ENCODE results near the gene AKAP10.

The AKAP10 gene

DNA sequence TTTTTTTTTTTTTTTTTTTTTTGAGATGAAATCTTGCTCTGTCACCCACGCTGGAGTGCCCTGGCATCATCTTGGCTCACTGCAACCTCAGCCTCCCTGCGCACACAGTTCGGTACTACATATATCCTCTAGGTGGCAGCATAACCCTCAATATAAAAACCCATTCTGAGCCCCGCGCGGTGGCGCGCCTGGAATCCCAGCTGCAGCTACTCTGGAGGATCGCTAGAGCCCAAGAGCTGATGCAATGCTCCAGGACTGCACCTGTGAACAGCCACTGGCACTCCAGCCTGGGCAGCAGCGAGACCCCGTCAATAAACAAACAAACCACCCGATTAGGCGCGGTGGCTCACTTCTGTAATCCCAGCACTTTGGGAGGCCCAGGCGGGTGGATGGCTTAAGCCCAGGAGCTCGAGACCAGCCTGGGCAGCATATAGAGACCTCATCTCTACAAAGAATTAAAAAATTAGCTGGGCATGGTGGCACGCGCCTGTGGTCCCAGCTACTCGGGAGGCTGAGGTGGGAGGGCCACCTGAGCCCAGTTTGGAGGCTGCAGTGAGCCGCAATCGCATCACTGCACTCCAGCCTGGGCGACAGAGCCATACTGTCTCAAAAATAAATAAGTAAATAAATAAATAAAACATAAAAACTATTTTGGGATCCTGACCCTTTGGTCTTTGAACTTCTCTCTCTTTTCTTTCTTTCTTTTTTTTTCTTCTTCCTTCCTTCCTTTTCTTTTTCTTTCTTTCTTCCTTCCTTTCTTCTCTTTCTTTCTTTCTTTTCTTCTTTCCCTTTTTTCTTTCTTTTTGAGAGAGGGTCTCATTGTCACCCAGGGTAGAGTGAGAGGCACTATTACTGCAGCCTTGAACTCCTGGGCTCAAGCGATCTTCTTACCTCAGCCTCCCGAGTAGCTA, 15.4 kb upstream of the AKAP10 start:
- DNase-seq: peak; percentile 92 to 95 (median 94)
- ChIA-PET POLR2A (no interaction called here), CTCF (interaction anchor here (0.7 to 2.7 kb wide), 25 partner anchors 9 to 300 kb away, joined by 3 to 19 read pairs (median 3); partner anchors contain the start of genes AKAP10 and SPECC1)
- peak overlapping the region in 4 of 7 experiments; percentile 19 to 48 (median 36) for H3K4me3 ChIP-seq (ENCODE audit: control insufficient read depth in 1 of 7, extremely low read depth in 1 of 7, insufficient read depth in 4 of 7, low read depth in 2 of 7, low read length in 6 of 7)
- H3K9me3 ChIP-seq (ENCODE audit: control extremely low read depth in 1 of 5, control insufficient read depth in 4 of 5, insufficient read depth in 2 of 5, low read depth in 1 of 5, low read length in 4 of 5): no peaks in the 10 kb centered on the region
- 16% methylated on average over 9 of the region's 24 CpGs for WGBS (ENCODE audit: insufficient coverage)
- no peak overlapping the region for H3K27ac ChIP-seq (ENCODE audit: insufficient read depth in 1 of 2, low read depth in 1 of 2, low read length in 2 of 2, poor library complexity in 1 of 2, severe bottlenecking in 2 of 2)
- no peaks in the 10 kb centered on the region for H3K27me3 ChIP-seq (replicated peaks in 2 of 5; ENCODE audit: control insufficient read depth in 4 of 5, insufficient read depth in 5 of 5, low read length in 4 of 5)
- H3K36me3 ChIP-seq (ENCODE audit: control insufficient read depth in 4 of 4, insufficient read depth in 4 of 4, low read length in 3 of 4): no peaks in the 10 kb centered on the region
- H3K4me1 ChIP-seq (ENCODE audit: control extremely low read depth in 1 of 4, control insufficient read depth in 4 of 4, insufficient read depth in 4 of 4, low read length in 3 of 4): peaks cover 0 to 15% (median 8%) of the 10 kb centered on the region in 4 experiments

DNA sequence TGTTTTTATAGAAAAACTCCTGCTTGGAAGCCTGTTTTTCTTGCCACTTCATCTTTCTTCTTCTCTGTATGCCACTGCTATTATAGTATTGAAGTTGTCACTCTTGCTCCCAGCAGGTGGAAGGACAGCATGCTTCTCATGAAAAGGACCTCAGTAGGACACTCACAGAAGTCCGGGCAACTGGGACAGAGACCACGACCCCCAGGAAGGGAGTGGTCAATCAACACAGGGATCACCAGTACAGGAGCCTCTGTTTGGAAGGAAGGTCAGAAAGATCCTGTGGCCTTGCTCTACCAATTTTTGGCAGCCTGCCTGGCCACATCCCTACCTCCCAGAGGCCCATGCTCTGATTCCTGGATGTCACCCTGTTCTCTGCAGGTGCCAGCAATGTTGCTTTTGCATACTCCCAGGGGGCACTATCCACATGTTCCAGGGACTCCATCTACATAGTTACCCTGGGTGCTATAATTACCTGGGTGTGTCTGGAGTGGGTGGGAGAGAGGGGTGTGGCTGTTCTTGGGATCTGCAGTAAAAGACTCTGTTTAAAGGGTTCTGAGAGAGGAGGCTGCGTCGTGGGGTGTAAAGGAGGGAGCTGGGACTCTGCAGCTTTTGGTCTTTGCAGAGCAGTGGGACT, 13.7 kb upstream of the AKAP10 start:
- no peaks in the 10 kb centered on the region for H3K9me3 ChIP-seq (ENCODE audit: control extremely low read depth in 1 of 5, control insufficient read depth in 4 of 5, insufficient read depth in 2 of 5, low read depth in 1 of 5, low read length in 4 of 5)
- H3K4me1 ChIP-seq (ENCODE audit: control extremely low read depth in 1 of 4, control insufficient read depth in 4 of 4, insufficient read depth in 4 of 4, low read length in 3 of 4): peaks cover 0 to 9% (median 2%) of the 10 kb centered on the region in 4 experiments
- WGBS (ENCODE audit: insufficient coverage): 51% methylated on average over 4 of the region's 4 CpGs
- ChIA-PET POLR2A (no interaction called here), CTCF (interaction anchor here (1.2 to 2.2 kb wide), 4 partner anchors 10 to 128 kb away, joined by 4 to 18 read pairs (median 5); partner anchors contain the start of gene AKAP10)
- no peaks in the 10 kb centered on the region for H3K27me3 ChIP-seq (replicated peaks in 2 of 5; ENCODE audit: control insufficient read depth in 4 of 5, insufficient read depth in 5 of 5, low read length in 4 of 5)
- no peak overlapping the region for H3K27ac ChIP-seq (ENCODE audit: insufficient read depth in 1 of 2, low read depth in 1 of 2, low read length in 2 of 2, poor library complexity in 1 of 2, severe bottlenecking in 2 of 2)
- H3K4me3 ChIP-seq (ENCODE audit: control insufficient read depth in 1 of 7, extremely low read depth in 1 of 7, insufficient read depth in 4 of 7, low read depth in 2 of 7, low read length in 6 of 7): no peak overlapping the region
- no peaks in the 10 kb centered on the region for H3K36me3 ChIP-seq (ENCODE audit: control insufficient read depth in 4 of 4, insufficient read depth in 4 of 4, low read length in 3 of 4)
- no peak for DNase-seq

DNA sequence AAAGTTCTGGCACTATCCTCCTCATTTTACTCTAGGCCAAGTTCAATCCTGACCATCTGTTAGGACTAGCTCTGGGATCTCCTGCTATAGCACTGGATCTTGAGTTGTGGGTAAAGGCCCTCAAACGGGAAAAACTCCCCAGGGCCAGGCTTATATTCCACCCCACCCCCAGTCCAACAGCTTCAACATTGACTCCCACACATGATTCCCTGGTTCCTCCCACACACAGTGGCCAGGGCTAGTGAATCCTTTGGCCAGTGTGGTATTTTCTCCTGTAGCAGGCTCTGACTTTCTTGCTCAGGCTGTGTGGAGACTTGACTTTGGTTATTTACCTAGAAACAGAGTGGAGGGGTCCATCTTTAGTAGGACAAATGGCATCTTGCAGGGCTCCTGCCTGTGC, 10.3 kb upstream of the AKAP10 start:
- WGBS (ENCODE audit: insufficient coverage): no CpG with 5 or more reads among the region's 1 CpG
- Histone ChIP-seq H3K4me1 (ENCODE audit: control extremely low read depth in 1 of 4, control insufficient read depth in 4 of 4, insufficient read depth in 4 of 4, low read length in 3 of 4) (peaks cover 0 to 7% (median 0%) of the 10 kb centered on the region in 4 experiments), H3K36me3 (ENCODE audit: control insufficient read depth in 4 of 4, insufficient read depth in 4 of 4, low read length in 3 of 4) (no peaks in the 10 kb centered on the region), H3K27ac (ENCODE audit: insufficient read depth in 1 of 2, low read depth in 1 of 2, low read length in 2 of 2, poor library complexity in 1 of 2, severe bottlenecking in 2 of 2) (no peak overlapping the region), H3K9me3 (ENCODE audit: control extremely low read depth in 1 of 5, control insufficient read depth in 4 of 5, insufficient read depth in 2 of 5, low read depth in 1 of 5, low read length in 4 of 5) (no peaks in the 10 kb centered on the region), H3K4me3 (ENCODE audit: control insufficient read depth in 1 of 7, extremely low read depth in 1 of 7, insufficient read depth in 4 of 7, low read depth in 2 of 7, low read length in 6 of 7) (no peak overlapping the region), H3K27me3 (replicated peaks in 2 of 5; ENCODE audit: control insufficient read depth in 4 of 5, insufficient read depth in 5 of 5, low read length in 4 of 5) (no peaks in the 10 kb centered on the region)
- CTCF ChIA-PET: no interaction called here
- POLR2A ChIA-PET: no interaction called here
- no peak for DNase-seq

DNA sequence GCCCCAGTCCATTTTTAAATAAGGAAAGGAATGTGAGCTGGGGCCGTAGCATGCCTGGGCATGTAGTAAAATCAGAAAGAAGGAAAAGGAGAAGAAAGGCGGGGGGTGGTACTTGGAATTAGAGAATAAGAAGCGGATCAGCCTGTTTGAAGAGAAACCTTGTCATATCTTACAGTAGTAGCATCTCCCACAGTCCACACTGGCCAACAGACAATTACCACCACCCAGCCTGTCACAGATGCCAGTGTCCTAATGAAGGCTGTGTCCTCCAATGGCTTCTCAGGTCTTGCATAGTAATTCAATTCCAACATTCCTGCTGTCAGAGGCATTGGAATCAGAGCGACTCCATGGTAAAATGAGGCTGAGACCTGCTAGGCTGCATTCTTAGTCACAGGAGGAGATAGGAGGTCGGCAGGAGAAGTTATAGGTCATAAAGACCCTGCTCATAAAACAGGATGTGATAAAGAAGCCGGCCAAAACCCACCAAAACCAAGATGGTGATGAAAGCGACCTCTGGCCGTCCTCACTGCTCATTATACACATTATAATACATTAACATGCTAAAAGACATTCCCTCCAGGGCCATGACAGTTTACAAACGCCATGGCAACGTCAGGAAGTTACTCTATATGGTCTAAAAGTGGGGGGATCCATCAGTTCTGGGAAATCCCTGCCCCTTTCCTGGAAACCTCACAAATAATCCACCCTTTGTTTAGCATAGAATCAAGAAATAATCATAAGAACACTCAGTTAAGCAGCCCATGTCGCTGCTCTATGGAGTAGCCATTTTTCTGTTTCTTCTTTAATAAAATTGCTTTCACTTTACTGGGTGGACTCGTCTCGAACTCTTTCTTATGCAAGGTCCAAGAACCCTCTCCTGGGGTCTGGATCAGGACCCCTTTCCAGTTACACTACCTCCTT, 9.6 kb upstream of the AKAP10 start:
- peaks cover 0 to 6% (median 0%) of the 10 kb centered on the region in 4 experiments for H3K4me1 ChIP-seq (ENCODE audit: control extremely low read depth in 1 of 4, control insufficient read depth in 4 of 4, insufficient read depth in 4 of 4, low read length in 3 of 4)
- no peaks in the 10 kb centered on the region for H3K36me3 ChIP-seq (ENCODE audit: control insufficient read depth in 4 of 4, insufficient read depth in 4 of 4, low read length in 3 of 4)
- H3K4me3 ChIP-seq (ENCODE audit: control insufficient read depth in 1 of 7, extremely low read depth in 1 of 7, insufficient read depth in 4 of 7, low read depth in 2 of 7, low read length in 6 of 7): no peak overlapping the region
- H3K27me3 ChIP-seq (replicated peaks in 2 of 5; ENCODE audit: control insufficient read depth in 4 of 5, insufficient read depth in 5 of 5, low read length in 4 of 5): no peaks in the 10 kb centered on the region
- no peak for DNase-seq
- no peak overlapping the region for H3K27ac ChIP-seq (ENCODE audit: insufficient read depth in 1 of 2, low read depth in 1 of 2, low read length in 2 of 2, poor library complexity in 1 of 2, severe bottlenecking in 2 of 2)
- H3K9me3 ChIP-seq (ENCODE audit: control extremely low read depth in 1 of 5, control insufficient read depth in 4 of 5, insufficient read depth in 2 of 5, low read depth in 1 of 5, low read length in 4 of 5): no peaks in the 10 kb centered on the region
- POLR2A ChIA-PET: no interaction called here
- 95% methylated on average over 5 of the region's 13 CpGs for WGBS (ENCODE audit: insufficient coverage)
- CTCF ChIA-PET: no interaction called here

DNA sequence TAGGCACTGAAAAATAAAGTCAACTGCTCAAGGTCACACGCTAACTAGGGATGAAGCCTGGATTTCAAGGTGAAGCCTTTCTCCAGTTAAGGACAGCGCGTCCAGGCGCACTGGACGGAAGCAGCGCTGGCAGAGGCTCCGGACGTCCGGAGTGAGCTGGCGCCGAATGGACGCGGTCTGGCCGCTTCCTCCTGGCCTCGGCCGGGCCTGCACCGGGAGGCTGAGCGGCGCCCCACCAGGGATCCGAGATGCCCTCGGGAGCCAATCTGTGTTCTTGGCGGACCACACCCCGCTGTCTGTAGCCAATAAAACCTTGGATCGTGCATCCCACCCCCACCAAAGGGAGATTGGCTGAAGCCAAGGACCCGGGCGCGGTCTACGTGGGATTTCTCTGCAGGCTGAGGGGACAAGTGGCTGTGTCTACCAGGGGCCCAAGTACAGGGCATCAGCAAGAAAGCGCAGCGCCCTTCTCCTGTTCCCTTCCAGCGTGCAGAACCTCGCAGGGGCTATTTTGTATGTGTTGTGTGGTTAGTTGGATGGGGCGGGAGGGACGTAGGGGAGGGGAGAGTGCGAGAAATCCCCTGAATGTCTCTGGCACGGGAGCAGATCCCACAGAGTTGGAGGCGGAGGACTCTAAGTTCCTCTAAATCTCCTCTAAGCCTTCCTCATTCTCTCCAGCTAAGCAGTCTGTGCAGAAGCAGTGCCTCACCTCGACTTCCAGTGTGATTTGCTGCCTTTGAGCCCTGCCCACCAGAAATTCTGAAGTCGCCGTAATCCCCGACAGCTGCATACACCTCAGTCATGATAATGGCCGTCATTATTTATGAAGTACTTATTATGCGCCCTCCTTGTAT, 2.5 kb upstream of the AKAP10 start:
- CTCF ChIA-PET: interaction anchor here (0.9 to 1.5 kb wide), 2 partner anchors 12 to 30 kb away, joined by 4 read pairs; no protein-coding TSS in a partner anchor
- 80% methylated on average over 34 of the region's 43 CpGs for WGBS (ENCODE audit: insufficient coverage)

DNA sequence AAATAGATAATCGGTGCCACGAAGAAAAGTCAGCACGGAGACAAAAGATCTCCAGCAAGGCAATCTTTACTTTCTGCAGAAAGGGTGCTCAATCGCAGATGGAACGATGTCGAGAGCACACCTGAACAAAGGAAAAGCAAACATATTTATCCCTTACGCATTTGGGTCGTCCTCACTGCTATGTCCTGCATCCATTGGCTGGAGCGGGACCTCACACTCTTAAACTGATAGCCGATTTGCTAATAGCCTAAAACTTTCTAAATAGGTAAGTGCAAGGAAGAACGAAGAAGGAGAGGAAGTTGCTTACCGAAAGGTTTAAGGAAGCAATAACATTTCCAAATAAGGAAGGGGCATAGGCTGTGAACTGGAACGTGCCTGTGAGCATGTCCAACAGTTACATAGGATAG, 1.2 kb upstream of the AKAP10 start:
- H3K9me3 ChIP-seq (ENCODE audit: control extremely low read depth in 1 of 5, control insufficient read depth in 4 of 5, insufficient read depth in 2 of 5, low read depth in 1 of 5, low read length in 4 of 5): no peaks in the 10 kb centered on the region
- H3K36me3 ChIP-seq (ENCODE audit: control insufficient read depth in 4 of 4, insufficient read depth in 4 of 4, low read length in 3 of 4): peaks cover 0 to 11% (median 3%) of the 10 kb centered on the region in 4 experiments
- ChIA-PET POLR2A (no interaction called here), CTCF (no interaction called here)
- WGBS (ENCODE audit: insufficient coverage): 85% methylated on average over 11 of the region's 13 CpGs
- H3K27ac ChIP-seq (ENCODE audit: insufficient read depth in 1 of 2, low read depth in 1 of 2, low read length in 2 of 2, poor library complexity in 1 of 2, severe bottlenecking in 2 of 2): peak overlapping the region in 1 of 2 experiments; percentile 97
- peaks cover 6 to 45% (median 35%) of the 10 kb centered on the region in 4 experiments for H3K4me1 ChIP-seq (ENCODE audit: control extremely low read depth in 1 of 4, control insufficient read depth in 4 of 4, insufficient read depth in 4 of 4, low read length in 3 of 4)
- no peaks in the 10 kb centered on the region for H3K27me3 ChIP-seq (replicated peaks in 2 of 5; ENCODE audit: control insufficient read depth in 4 of 5, insufficient read depth in 5 of 5, low read length in 4 of 5)
- peak overlapping the region in 6 of 7 experiments; percentile 27 to 87 (median 82) for H3K4me3 ChIP-seq (ENCODE audit: control insufficient read depth in 1 of 7, extremely low read depth in 1 of 7, insufficient read depth in 4 of 7, low read depth in 2 of 7, low read length in 6 of 7)
- peak in 1 of 3 donors; percentile 33 for DNase-seq

More for the DNA sequence above, 2.5 kb upstream of the AKAP10 start:
- peaks cover 0 to 2% (median under 1%) of the 10 kb centered on the region in 4 experiments for H3K36me3 ChIP-seq (ENCODE audit: control insufficient read depth in 4 of 4, insufficient read depth in 4 of 4, low read length in 3 of 4)
- peak overlapping the region in 5 of 7 experiments; percentile 15 to 71 (median 54) for H3K4me3 ChIP-seq (ENCODE audit: control insufficient read depth in 1 of 7, extremely low read depth in 1 of 7, insufficient read depth in 4 of 7, low read depth in 2 of 7, low read length in 6 of 7)
- H3K27me3 ChIP-seq (replicated peaks in 2 of 5; ENCODE audit: control insufficient read depth in 4 of 5, insufficient read depth in 5 of 5, low read length in 4 of 5): no peaks in the 10 kb centered on the region
- H3K4me1 ChIP-seq (ENCODE audit: control extremely low read depth in 1 of 4, control insufficient read depth in 4 of 4, insufficient read depth in 4 of 4, low read length in 3 of 4): peaks cover 6 to 45% (median 35%) of the 10 kb centered on the region in 4 experiments
- H3K27ac ChIP-seq (ENCODE audit: insufficient read depth in 1 of 2, low read depth in 1 of 2, low read length in 2 of 2, poor library complexity in 1 of 2, severe bottlenecking in 2 of 2): no peak overlapping the region
- POLR2A ChIA-PET: no interaction called here
- peak; percentile 42 to 72 (median 72) for DNase-seq
- no peaks in the 10 kb centered on the region for H3K9me3 ChIP-seq (ENCODE audit: control extremely low read depth in 1 of 5, control insufficient read depth in 4 of 5, insufficient read depth in 2 of 5, low read depth in 1 of 5, low read length in 4 of 5)
